ENCODE results near the gene NMRAL1. TPM values are rescaled to one million over a fixed set of nuclear protein-coding genes. Genes with fewer than 3 reads are reported as not detected.

Gene NMRAL1
- total RNA-seq, 4 donors from 2014 or later: 37.0 to 320 (median 59.3) TPM

GRCh38 chr16:4509420-4509819 is 35.0 kb upstream of the NMRAL1 start:
- Histone ChIP-seq H3K27me3 (no peaks in the 10 kb centered on the region), H3K4me1 (no peaks in the 10 kb centered on the region), H3K4me3 (no peak overlapping the region), H3K9me3 (no peaks in the 10 kb centered on the region), H3K36me3 (no peaks in the 10 kb centered on the region), H3K27ac (no peak overlapping the region)
- intact Hi-C loops (cut with DNase I; ENCODE audit: low total_unique reads): no loop called here
- no peak for DNase-seq
- TF ChIP-seq POLR2A (IDR thresholded peaks at IDR 0.05) (no peak), CTCF (IDR thresholded peaks at IDR 0.05) (no peak)

- no peak for DNase-seq
- TF ChIP-seq CTCF (IDR thresholded peaks at IDR 0.05): no peak
- TF ChIP-seq POLR2A (IDR thresholded peaks at IDR 0.05): no peak
- H3K27ac ChIP-seq: no peak overlapping the region
- H3K4me1 ChIP-seq: no peaks in the 10 kb centered on the region
- intact Hi-C loops (cut with DNase I; ENCODE audit: low total_unique reads): no loop called here
- no peaks in the 10 kb centered on the region for H3K27me3 ChIP-seq
- no peaks in the 10 kb centered on the region for H3K9me3 ChIP-seq
- H3K4me3 ChIP-seq: no peak overlapping the region
- H3K36me3 ChIP-seq: no peaks in the 10 kb centered on the region
Measured at GRCh38 chr16:4508806-4509205, 34.4 kb upstream of the NMRAL1 start.

GRCh38 chr16:4507588-4508345 is 33.3 kb upstream of the NMRAL1 start:
- TF ChIP-seq CTCF (IDR thresholded peaks at IDR 0.05) (no peak), POLR2A (IDR thresholded peaks at IDR 0.05) (no peak)
- Histone ChIP-seq H3K27me3 (no peaks in the 10 kb centered on the region), H3K4me1 (no peaks in the 10 kb centered on the region), H3K9me3 (no peaks in the 10 kb centered on the region), H3K27ac (no peak overlapping the region), H3K36me3 (no peaks in the 10 kb centered on the region), H3K4me3 (no peak overlapping the region)
- intact Hi-C loops (cut with DNase I; ENCODE audit: low total_unique reads): no loop called here
- DNase-seq: no peak

- Histone ChIP-seq H3K9me3 (no peaks in the 10 kb centered on the region), H3K4me3 (no peak overlapping the region), H3K36me3 (no peaks in the 10 kb centered on the region), H3K27me3 (no peaks in the 10 kb centered on the region), H3K4me1 (peaks cover 0 to 3% of the 10 kb centered on the region in 2 donors), H3K27ac (no peak overlapping the region)
- intact Hi-C loops (cut with DNase I; ENCODE audit: low total_unique reads): no loop called here
- TF ChIP-seq CTCF (IDR thresholded peaks at IDR 0.05): peak; percentile 60 to 87 (median 72)
- TF ChIP-seq POLR2A (IDR thresholded peaks at IDR 0.05): no peak
- DNase-seq: peak; percentile 57 to 70
Measured at GRCh38 chr16:4506450-4506849, 32.0 kb upstream of the NMRAL1 start.

GRCh38 chr16:4505356-4506147 is 31.1 kb upstream of the NMRAL1 start:
- H3K27ac ChIP-seq: no peak overlapping the region
- no peaks in the 10 kb centered on the region for H3K36me3 ChIP-seq
- H3K27me3 ChIP-seq: no peaks in the 10 kb centered on the region
- no peak for DNase-seq
- H3K4me3 ChIP-seq: no peak overlapping the region
- H3K4me1 ChIP-seq: peaks cover 0 to 6% of the 10 kb centered on the region in 2 donors
- intact Hi-C loops (cut with DNase I; ENCODE audit: low total_unique reads): no loop called here
- TF ChIP-seq CTCF (IDR thresholded peaks at IDR 0.05): no peak
- TF ChIP-seq POLR2A (IDR thresholded peaks at IDR 0.05): no peak
- H3K9me3 ChIP-seq: no peaks in the 10 kb centered on the region

Measured in uterus (tissue), 4 donors.